T-helper 1 cell treated with Interleukin-12 subunit alpha and Interleukin-12 subunit beta and Interleukin-4 antibody, amounts not matched to agents 30 ng/mL and 1 ng/mL, for 36 hours (primary cell): ENCODE measurements around the gene MYO3B. TPM values are rescaled to one million over a fixed set of nuclear protein-coding genes. Genes with fewer than 3 reads are reported as not detected.

ENCODE experiments used
- intact Hi-C: fragments of 100-400 bp; cut with micrococcal nuclease; formaldehyde crosslinking; loops from one replicate; pipeline ENCODE4 v1.15.1; 2024
- total RNA-seq: library from RNA; stranded (reverse); gene quantifications from 2 replicates; pipeline ENCODE4 v1.2.3, GENCODE V29; 2022

Gene MYO3B
- total RNA-seq, 1 donor from 2014 or later = 0.78 TPM

GRCh38 chr2:170500104-170500503, 322.2 kb downstream of the MYO3B start:
- intact Hi-C loops = loop anchor here (10.0 kb wide), 1 partner anchor 175 kb away; no protein-coding TSS in a partner anchor

GRCh38 chr2:170500770-170501169, 322.8 kb downstream of the MYO3B start:
- intact Hi-C loops = loop anchor here (10.0 kb wide), 1 partner anchor 176 kb away; no protein-coding TSS in a partner anchor

- intact Hi-C loops = loop anchor here (10.0 kb wide), 1 partner anchor 177 kb away; no protein-coding TSS in a partner anchor
Measured at GRCh38 chr2:170501421-170502043, 323.6 kb downstream of the MYO3B start.

- intact Hi-C loops = loop anchor here (10.0 kb wide), 1 partner anchor 178 kb away; no protein-coding TSS in a partner anchor
Measured at GRCh38 chr2:170502361-170503130, 324.6 kb downstream of the MYO3B start.

- intact Hi-C loops = loop anchor here (10.0 kb wide), 1 partner anchor 179 kb away; no protein-coding TSS in a partner anchor
Measured at GRCh38 chr2:170503563-170503962, 325.6 kb downstream of the MYO3B start.

- intact Hi-C loops = loop anchor here (10.0 kb wide), 1 partner anchor 179 kb away; no protein-coding TSS in a partner anchor
Measured at GRCh38 chr2:170503971-170504809, 326.2 kb downstream of the MYO3B start.

- intact Hi-C loops = loop anchor here (5.0 to 10.0 kb wide), 2 partner anchors 142 to 180 kb away; no protein-coding TSS in a partner anchor
Measured at GRCh38 chr2:170504810-170505145, 326.8 kb downstream of the MYO3B start.

- intact Hi-C loops = loop anchor here (5.0 to 10.0 kb wide), 2 partner anchors 143 to 181 kb away; no protein-coding TSS in a partner anchor
Measured at GRCh38 chr2:170505631-170506275, 327.8 kb downstream of the MYO3B start.

- intact Hi-C loops = loop anchor here (5.0 to 10.0 kb wide), 2 partner anchors 147 to 185 kb away; no protein-coding TSS in a partner anchor
Measured at GRCh38 chr2:170509452-170510193, 331.7 kb downstream of the MYO3B start.

- intact Hi-C loops = no loop called here
Measured at GRCh38 chr2:170512266-170512665, 334.3 kb downstream of the MYO3B start.

- intact Hi-C loops = no loop called here
Measured at GRCh38 chr2:170514140-170514539, 336.2 kb downstream of the MYO3B start.

- intact Hi-C loops = no loop called here
Measured at GRCh38 chr2:170517538-170517937, 339.6 kb downstream of the MYO3B start.

GRCh38 chr2:170518911-170519310, 341.0 kb downstream of the MYO3B start:
- intact Hi-C loops = no loop called here

GRCh38 chr2:170521299-170521698, 343.4 kb downstream of the MYO3B start:
- intact Hi-C loops = no loop called here

- intact Hi-C loops = no loop called here
Measured at GRCh38 chr2:170523506-170523905, 345.6 kb downstream of the MYO3B start.

- intact Hi-C loops = no loop called here
Measured at GRCh38 chr2:170524828-170525565, 347.1 kb downstream of the MYO3B start.

- intact Hi-C loops = no loop called here
Measured at GRCh38 chr2:170525566-170525900, 347.6 kb downstream of the MYO3B start.

- intact Hi-C loops = no loop called here
Measured at GRCh38 chr2:170530284-170530745, 352.4 kb downstream of the MYO3B start.

GRCh38 chr2:170530803-170531564, 353.0 kb downstream of the MYO3B start:
- intact Hi-C loops = no loop called here
